HG03280 (cell line): ENCODE results near the gene DNAJB14.
"Not testable (repeated sequence)": the region's sequence is repeated elsewhere in the genome, so short reads cannot be mapped to it uniquely, and the experiment has no call there.

Experiments
- ATAC-seq: cut with Tn5 transposase; IDR thresholded peaks from one replicate; pipeline ENCODE4 v1.9.1; 2021; ENCODE audit warnings: mild to moderate bottlenecking, moderate library complexity; ENCODE audit not compliant: unreplicated experiment

Gene DNAJB14

GRCh38 chr4:99946356-99947189 lies at the start of gene DNAJB14:
Gene DNAJB14 (minus strand): TSS chr4:99946618. CDS start chr4:99946571, 47 bp downstream.
- peak; percentile 43 for ATAC-seq

- no peak for ATAC-seq
Observed at GRCh38 chr4:99991741-99992140, 45.3 kb upstream of the DNAJB14 start.

- no peak for ATAC-seq
Observed at GRCh38 chr4:99987681-99988080, 41.3 kb upstream of the DNAJB14 start.

- ATAC-seq, result no peak
Observed at GRCh38 chr4:99986792-99987191, 40.4 kb upstream of the DNAJB14 start.

GRCh38 chr4:99983289-99983943 lies 37.0 kb upstream of the DNAJB14 start:
- ATAC-seq, result no peak

GRCh38 chr4:99979872-99980271 lies 33.5 kb upstream of the DNAJB14 start:
- ATAC-seq, result no peak

- ATAC-seq, result no peak
Observed at GRCh38 chr4:99971453-99972111, 25.2 kb upstream of the DNAJB14 start.

- ATAC-seq, result no peak
Observed at GRCh38 chr4:99968330-99968729, 21.9 kb upstream of the DNAJB14 start.

- ATAC-seq, result no peak
Observed at GRCh38 chr4:99966692-99967091, 20.3 kb upstream of the DNAJB14 start.

GRCh38 chr4:99965674-99966350 lies 19.4 kb upstream of the DNAJB14 start:
- no peak for ATAC-seq

- ATAC-seq, result no peak
Observed at GRCh38 chr4:99965173-99965572, 18.8 kb upstream of the DNAJB14 start.

- no peak for ATAC-seq
Observed at GRCh38 chr4:99961711-99962110, 15.3 kb upstream of the DNAJB14 start.

- no peak for ATAC-seq
Observed at GRCh38 chr4:99960648-99961047, 14.2 kb upstream of the DNAJB14 start.

GRCh38 chr4:99958207-99958606 lies 11.8 kb upstream of the DNAJB14 start:
- not testable (repeated sequence) for ATAC-seq

GRCh38 chr4:99950913-99951254 lies 4.5 kb upstream of the DNAJB14 start:
- no peak for ATAC-seq

- ATAC-seq, result peak; percentile 51
Observed at GRCh38 chr4:99949999-99950912, 3.8 kb upstream of the DNAJB14 start, which contains the start of gene H2AZ1. Gene H2AZ1 (minus strand): TSS chr4:99950275. CDS start chr4:99950170, 105 bp downstream.

- peak; percentile 26 for ATAC-seq
Observed at GRCh38 chr4:99949034-99949998, 2.9 kb upstream of the DNAJB14 start.

- no peak for ATAC-seq
Observed at GRCh38 chr4:99947608-99948007, 1.2 kb upstream of the DNAJB14 start.

- ATAC-seq, result no peak
Observed at GRCh38 chr4:99947190-99947578, 766 bp upstream of the DNAJB14 start.
